GM10847 (cell line): ENCODE measurements around the gene TOR1AIP1.

Source experiments
- POLR2A ChIP-seq: IDR thresholded peaks from 2 replicates; pipeline ENCODE4 v1.6.1; 2011; ENCODE audit not compliant: insufficient read length; ENCODE audit errors: extremely low read depth

TOR1AIP1 gene

DNA sequence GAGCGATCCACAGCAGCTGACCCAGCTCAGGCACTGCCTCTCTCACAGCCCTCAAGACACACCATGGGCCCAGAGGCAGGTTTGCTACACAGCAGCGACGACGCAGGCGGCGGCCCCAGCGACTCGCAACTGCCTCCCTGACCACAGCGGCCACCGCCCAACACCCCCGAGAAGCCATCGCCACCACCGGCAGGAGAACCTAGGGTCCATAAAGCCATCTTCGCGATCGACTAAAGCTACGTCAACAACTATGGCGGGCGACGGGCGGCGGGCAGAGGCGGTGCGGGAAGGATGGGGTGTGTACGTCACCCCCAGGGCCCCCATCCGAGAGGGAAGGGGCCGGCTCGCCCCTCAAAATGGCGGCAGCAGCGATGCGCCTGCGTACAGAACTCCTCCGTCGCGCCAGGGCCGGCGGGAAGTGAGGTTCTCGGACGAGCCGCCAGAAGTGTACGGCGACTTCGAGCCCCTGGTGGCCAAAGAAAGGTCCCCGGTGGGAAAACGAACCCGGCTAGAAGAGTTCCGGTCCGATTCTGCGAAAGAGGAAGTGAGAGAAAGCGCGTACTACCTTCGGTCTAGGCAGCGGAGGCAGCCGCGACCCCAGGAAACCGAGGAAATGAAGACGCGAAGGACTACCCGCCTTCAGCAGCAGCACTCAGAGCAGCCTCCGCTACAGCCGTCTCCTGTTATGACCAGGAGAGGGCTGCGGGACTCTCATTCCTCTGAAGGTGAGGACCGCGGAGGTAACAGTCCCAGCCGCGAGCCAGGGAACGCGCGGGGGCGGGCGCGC is at the start of gene TOR1AIP1:
TOR1AIP1 (plus strand) TSS at position 33 of the 787 bp plus-strand sequence; CDS start at position 251, 218 bp downstream.
- TF ChIP-seq POLR2A, result peak; percentile 81

DNA sequence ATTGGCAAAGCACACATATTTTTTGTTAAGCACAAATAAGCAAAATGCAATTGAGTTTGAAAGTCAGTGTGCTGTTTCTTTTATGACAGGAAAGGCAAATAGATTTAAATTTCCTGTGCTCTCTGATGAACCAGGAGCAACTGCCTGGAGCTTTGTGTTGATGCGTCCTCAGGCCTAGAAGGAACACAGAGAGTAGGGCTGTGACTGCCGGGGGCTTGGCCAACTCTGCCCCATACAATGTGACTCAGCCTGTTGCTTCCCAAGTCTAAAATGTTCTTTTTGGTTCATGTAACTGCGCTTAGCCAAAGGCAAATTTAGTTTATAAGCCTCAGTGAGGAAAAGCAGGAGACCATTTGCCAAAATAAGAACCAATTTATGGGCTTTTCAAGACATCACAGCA is 42.0 kb upstream of the TOR1AIP1 start:
- no peak for TF ChIP-seq POLR2A

DNA sequence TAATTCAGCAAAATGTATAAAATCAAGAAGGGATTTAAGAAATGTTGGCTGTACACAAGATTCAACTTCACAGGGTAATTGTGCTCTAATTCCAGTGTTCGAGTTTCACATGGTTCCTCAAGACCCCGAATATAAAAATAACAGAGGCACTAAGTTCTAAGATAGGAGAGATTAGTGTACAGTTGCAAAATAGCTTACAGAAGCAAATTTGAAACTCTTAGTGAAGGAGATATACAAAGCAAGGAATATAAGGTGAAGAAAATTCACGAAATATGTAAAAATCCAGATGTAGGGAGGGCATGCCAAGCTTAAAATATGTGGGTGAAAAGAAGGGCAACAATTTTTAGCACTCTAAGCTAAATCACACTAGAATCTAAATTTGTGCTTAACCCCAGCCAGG is 33.9 kb upstream of the TOR1AIP1 start:
- TF ChIP-seq POLR2A, result no peak

- TF ChIP-seq POLR2A, result no peak
Measured at GRCh38 chr1:179853102-179853501, 29.0 kb upstream of the TOR1AIP1 start.

GRCh38 chr1:179856296-179856695 is 25.8 kb upstream of the TOR1AIP1 start:
- no peak for TF ChIP-seq POLR2A

DNA sequence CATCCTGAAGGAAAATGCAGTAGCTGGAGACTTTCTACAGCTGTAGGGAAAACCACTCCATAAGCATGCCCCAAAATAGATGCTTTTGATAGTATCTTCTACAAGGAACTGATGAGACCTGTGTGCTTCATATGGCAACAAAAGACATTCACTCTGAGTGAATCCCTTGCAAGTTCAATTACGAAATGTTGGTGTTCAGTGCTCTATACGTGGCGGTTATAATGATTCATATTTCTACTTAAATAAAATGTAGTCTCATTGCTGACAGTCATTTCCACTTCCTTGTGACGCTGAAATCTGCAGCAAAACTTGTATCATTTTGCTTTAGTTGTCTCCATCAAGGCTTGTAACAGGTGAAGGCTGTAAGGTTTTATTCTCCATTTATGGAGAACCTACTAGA is 25.1 kb upstream of the TOR1AIP1 start:
- no peak for TF ChIP-seq POLR2A

DNA sequence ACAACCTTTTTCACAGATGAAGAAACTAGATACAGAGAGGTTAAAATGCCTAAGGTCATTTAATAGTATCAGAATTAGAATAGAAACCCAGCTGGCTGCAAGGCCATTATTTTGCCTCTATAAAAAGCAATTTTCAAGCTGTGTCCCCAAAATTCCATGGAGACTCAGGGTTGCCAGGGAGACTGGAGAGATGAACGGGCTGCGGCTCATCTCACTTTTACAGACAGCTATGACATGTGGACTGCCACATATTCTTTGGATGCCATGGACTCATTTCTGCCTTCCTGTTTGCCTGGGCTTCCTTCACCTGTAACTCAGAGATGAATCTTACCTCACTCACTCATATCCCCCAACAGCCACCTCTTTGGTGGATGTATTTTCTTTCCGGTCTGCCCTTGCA is 21.4 kb upstream of the TOR1AIP1 start:
- no peak for TF ChIP-seq POLR2A

- TF ChIP-seq POLR2A, result no peak
Measured at GRCh38 chr1:179865377-179865776, 16.7 kb upstream of the TOR1AIP1 start.

- TF ChIP-seq POLR2A, result no peak
Measured at GRCh38 chr1:179866616-179867015, 15.5 kb upstream of the TOR1AIP1 start.

DNA sequence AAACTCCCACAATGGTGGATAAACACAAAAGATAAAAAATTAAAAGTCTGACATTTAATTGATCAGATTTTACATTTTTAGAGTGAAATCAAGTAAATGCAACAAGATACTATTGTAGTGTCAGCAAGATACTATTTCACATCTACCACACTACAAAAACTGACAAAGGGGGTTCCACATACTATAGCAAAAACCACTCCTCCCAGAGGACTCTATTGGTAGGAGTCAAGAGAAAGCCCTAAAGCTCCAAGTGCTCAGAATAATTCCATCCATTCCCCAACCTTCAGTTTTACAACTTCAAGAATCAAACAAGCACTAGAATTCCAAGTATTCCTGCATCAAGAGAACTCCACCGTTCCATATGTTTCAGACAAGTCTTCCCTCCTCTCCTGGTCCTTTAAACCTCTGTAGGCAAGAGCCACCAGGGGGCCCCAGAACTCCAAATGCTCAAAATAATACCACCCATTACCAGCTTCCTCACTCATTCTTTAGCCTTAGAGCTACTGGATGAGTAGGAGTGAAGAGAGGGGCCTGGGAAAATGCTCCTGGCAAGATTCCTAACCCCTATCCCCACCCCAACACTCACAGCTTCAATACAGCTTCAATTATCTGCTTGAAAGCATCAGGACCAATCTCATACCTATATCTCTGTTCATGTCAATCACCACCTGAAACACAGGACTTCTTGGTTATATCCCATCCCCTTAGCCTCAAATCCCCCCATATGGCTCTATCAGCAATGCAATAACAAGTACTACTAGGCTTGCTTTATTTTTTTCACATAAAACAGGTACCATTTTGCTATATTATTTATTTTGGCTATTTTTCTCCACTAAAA is 14.4 kb upstream of the TOR1AIP1 start:
- TF ChIP-seq POLR2A, result no peak

DNA sequence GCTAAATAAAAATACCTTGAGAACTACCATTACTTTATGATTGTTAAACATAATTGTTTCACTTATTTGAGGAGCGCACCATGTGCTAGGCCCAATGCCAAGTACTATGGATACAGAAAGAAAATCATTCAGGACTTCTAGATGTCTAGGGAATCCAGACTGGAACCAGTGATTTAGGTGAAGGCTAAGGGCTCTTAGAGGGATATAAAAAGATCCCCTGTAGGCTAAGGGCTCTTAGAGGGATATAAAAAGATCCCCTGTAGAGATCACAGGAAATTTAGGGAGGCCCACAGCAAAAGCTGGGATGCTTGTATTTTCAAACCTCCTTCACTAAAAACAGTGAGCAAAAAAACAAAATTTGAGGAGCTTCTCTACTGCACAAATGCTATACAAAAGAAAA is 11.2 kb upstream of the TOR1AIP1 start:
- no peak for TF ChIP-seq POLR2A

DNA sequence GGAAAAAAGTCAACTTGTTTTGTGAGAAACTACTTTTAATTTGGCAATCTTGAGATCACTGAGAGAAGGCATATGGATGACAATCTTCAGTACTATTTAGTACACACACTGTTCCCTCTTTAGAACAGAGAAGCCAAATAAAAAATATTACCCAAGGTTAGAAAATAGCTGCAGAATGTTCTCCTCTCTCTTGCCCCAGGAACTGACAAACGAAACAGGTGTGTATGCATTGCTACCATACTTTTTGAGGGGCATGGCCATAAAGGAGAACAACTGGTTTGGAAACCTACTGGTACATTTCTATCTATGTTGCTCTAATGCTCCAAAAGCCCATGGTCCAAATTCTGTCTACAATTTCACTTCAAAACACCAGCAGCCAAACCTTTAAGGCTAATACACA is 10.1 kb upstream of the TOR1AIP1 start:
- no peak for TF ChIP-seq POLR2A

DNA sequence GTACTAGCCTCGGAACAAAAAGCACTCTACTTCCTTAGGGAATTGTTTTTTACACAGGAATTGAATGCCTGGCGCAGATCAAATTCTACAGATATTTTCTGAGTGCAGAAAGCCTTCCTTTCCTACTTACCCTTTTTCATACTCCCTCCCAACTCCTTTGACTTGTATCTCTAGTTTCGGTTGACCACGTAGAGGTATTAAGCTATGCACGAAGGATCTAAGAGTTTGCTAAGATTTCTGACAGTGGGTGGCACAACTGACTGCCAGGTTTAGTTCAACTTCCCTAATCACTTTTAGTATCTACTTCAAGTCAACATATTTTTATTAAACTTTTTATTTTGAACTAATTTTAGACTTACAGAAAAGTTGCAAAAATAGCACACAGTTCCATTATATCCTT is 9.5 kb upstream of the TOR1AIP1 start:
- TF ChIP-seq POLR2A, result no peak

DNA sequence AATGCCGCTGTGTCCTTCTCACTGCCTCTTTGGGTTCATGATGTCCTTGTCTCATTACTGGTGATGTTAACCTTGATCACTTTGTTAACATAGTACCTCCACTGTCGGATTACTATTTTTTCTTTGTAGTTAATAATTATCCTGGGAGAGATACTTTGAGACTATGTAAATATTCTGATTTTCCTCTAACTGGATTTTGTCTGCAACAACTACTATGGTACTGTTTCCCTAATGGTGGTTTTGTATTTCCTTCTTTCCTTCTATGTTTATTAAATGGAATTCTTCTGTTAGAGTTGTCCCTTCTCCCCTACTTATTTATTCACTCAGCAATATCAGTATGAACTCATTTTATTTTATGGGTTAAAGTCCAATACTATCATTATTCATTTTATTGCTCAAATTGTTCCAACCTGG is 8.6 kb upstream of the TOR1AIP1 start:
- TF ChIP-seq POLR2A, result no peak

GRCh38 chr1:179875596-179876299 is 6.3 kb upstream of the TOR1AIP1 start:
- TF ChIP-seq POLR2A, result no peak

DNA sequence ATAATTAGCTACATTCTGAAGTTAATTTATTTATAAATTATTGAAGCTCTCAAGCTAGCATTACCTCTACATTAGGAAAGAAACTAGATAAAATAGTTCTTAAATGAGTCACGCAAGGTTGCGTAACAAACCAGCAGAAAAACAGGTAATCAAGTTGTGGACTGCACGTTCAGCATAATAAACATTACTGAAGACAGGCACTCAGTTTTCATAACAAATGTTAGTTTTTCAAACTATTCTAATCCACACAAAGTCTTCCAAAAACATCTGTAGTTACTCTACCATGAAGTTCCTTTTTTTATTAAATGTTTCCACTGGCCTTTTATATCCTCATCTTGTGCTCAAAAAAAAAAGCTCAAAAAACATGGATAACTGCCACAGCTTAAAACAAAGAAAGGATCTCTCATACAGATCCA is 5.8 kb upstream of the TOR1AIP1 start:
- no peak for TF ChIP-seq POLR2A
